SHP77 (cell line): ENCODE results near the gene SLC49A3.
"Not testable (repeated sequence)": the region's sequence is repeated elsewhere in the genome, so short reads cannot be mapped to it uniquely, and the experiment has no call there.

Experiments
- DNase-seq, 2 experiments: peaks; one replicate each; lab custom pipeline; 2025; lab: John Stamatoyannopoulos, UW

The SLC49A3 gene

GRCh38 chr4:703336-704197 is 14.6 kb upstream of the SLC49A3 start:
- DNase-seq, result no peak

DNA sequence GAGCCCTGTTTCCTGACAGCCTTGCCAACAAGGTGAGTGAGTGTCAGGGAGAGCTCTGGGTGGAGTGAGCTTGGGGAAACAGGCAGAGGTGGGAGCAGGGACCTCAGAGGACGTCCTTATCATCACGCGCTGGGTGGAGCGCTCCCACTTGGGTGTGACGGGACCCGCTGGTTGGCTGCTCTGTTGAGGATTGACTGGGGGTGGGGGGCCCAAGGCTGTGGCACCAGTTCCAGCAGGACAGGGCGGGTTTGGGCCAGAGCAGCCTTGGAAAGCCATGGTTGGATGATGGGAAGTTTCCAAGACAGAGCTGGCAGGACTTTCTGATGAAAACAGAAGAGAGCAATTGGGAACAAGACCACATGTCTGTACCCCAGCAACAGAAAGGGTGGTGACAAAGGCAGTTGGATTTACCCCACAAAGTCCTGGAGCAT is 13.7 kb upstream of the SLC49A3 start:
- DNase-seq, result no peak

DNA sequence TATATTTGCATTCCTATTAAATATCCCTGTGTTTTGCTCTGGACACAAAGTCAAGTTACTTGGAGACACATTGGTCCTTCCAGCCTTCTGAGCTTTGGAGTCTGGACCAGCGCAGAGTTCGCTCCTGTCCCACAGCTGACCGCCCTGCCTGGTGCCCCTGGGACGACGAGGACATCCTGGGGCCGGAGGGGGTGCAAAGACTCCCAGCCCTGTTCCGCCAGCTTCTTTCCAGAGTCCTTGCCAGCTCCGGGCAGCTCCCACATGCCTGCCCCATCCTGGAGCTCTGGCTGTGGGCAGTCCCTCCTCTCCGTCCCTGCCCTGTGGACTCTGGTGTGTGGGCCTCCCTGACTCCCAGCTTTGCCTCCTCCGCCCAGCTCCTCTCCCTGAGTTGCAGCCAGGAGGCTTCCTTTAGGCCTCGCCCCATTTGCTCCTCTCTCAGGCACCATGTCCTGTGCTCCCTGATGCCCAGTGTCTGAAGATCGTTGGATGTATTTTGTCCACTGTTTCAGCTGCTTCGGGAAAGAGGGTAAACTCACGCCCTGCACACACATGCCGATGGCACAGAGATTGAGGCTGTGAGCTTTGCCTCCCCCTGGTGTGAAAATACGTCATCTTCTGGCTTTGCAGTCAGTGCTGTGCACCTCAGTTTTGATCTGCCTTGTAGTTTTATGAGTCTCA is 11.8 kb upstream of the SLC49A3 start:
- DNase-seq, result no peak

GRCh38 chr4:699816-700580 is 11.0 kb upstream of the SLC49A3 start:
- DNase-seq, result no peak

GRCh38 chr4:694341-694940 is 5.5 kb upstream of the SLC49A3 start:
- not testable (repeated sequence) for DNase-seq

DNA sequence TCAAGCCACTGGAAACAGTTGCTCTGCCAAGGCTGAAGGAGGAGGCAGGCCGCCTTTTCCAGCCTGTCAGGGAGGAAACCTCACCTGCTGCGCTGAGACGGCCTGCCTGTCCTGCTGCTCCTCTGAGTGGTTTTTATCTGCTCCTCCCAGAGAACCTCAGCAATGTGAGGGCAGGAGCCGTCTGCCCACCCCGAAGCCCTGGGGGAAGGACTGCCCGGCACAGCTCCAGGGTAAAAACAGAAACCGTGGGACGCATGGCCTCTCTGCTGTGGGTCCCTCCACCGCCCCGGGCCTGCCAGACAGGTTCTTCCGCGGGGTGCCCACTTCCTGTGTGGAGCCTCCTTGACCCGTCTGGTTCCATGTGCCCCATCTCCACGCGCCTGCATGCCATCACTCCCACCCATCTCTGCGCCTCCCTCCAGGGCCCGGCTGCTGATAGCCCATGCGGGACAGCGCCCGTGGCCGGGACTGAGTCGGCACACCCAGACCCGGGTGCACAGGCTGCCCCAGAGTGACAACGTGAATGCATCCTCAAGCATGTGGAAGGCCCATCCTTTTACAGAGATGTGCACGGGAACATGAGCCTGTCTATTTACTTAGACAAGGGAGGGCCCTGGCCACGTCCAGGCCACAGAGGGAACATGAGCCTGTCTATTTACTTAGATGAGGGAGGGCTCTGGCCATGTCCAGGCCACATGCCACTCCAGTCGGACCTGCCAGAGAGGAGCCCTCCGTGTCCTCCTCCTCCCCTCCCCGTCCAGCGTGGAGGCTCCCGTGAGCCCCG is 4.0 kb upstream of the SLC49A3 start:
- no peak for DNase-seq

GRCh38 chr4:689723-690122 is 772 bp upstream of the SLC49A3 start:
- no peak for DNase-seq

GRCh38 chr4:687971-688853 is 739 bp downstream of the SLC49A3 start:
- DNase-seq, result no peak

GRCh38 chr4:687048-687970 is 1.6 kb downstream of the SLC49A3 start:
- DNase-seq, result no peak

- no peak for DNase-seq
Measured at GRCh38 chr4:686413-687040, 2.4 kb downstream of the SLC49A3 start.

GRCh38 chr4:685679-686412 is 3.1 kb downstream of the SLC49A3 start:
- no peak for DNase-seq

- DNase-seq, result no peak
Measured at GRCh38 chr4:684623-685327, 4.2 kb downstream of the SLC49A3 start.

DNA sequence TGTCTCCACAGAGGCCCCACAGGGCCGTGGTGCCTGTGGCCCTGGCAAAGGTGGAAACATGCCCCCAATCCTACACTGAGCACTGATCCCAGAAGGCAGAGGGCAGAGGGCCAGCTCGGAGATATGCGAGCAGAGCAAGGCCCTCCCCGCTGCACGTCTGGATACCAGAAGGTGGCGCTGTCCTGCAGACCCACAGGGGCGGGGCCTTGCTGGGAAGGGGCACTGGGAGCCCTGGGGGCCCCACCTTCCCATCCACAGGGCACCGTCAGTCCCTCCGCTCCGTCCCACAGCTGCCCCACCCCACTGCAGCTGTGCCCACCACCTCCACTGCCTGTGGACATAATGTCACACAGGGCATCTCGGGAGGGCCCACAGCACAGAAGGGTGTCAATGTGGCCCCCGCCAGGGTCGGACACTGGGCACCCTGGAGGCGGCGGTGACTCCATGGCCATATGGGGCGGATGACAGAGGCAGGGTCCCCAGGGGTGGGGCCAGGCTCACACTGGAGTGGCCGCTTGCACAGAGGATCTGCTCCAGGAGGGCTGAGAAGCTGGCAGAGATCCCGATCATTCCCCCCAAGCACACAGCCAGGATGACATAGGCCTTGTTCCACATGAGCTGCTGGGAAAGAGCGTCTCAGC is 4.8 kb downstream of the SLC49A3 start:
- peak; percentile 24 to 35 for DNase-seq

DNA sequence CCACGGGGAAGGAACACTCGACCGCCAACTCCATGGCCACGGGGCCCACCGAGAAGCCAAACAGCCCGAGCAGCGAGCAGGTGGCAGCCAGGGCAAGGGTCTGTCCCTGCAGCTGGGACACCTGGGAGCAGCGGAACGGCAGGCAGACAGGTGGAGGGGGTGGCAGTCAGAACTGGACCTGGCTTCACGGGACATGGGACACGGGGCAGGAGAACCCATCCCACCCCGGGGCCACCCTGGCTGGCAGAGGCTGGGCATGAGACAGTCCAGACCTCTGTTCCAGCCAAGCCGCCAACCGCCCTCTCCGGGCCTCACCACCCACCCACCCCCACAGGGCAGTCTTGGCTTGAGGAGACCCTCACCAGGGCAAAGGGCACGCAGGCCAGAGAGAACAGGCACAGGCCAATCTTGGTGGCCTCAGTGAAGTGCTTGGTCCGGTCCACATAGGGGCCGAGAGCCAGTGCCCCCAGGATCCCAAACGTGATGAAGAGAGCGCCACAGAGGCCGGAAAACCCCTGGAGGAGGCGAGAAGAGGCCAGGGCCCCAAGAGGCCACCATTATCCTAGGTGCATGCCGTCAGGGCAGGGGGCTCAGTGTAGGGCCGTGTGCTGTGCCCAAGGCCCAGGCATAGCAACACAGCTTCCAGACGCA is 5.6 kb downstream of the SLC49A3 start:
- DNase-seq, result no peak

DNA sequence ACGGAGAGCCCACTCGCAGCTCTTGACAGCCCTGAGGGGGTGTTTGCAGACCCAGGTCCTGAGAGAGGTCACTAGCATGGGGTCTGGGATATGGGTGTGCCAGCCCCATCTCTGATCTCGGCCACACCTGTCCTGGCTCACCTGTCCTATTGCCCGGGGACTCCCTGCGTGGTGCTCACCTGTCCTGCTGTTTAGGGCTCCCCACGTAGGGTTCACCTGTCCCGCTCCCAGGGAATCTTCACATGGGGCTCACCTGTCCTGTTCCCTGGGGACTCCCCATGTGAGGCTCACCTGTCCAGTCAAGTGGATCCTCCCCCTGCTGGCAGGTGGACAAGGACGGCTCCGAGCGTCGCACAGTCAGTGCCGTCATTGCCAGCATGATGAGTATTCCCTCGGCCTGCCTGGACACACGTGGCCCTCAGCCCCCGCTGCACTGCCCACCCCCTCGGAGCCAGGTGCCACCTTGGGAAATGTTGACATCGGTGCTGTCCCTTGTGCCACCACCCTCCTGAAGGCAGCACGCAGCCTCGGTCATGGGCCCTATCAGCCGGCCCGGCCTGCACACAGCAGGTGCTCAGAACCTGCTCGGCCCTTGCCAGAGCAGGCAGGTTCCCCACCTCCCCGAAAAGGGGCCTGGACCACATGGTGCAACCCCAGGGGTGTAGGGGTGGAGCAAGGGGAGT is 6.3 kb downstream of the SLC49A3 start:
- DNase-seq, result no peak
